HepG2 (cell line): ENCODE measurements around the gene BCAS3. TPM values are rescaled to one million over a fixed set of nuclear protein-coding genes. Genes with fewer than 3 reads are reported as not detected.

Source experiments
- ATF7 ChIP-seq, 2 experiments: fragments of 450-650 bp in 1 of 2; sonication (generic) in 1 of 2; formaldehyde crosslinking in 1 of 2; IDR thresholded peaks; 2 replicates each; pipeline versions ENCODE4 v1.4.0 to v1.6.1; 2016 to 2020; ENCODE audit warnings: antibody characterized with exemption in 1 of 2, mild to moderate bottlenecking in 1 of 2, missing genetic modification reagents in 1 of 2
- CHD2 ChIP-seq: IDR thresholded peaks from 2 replicates; pipeline ENCODE4 v1.6.1; 2011; ENCODE audit warnings: low read depth, low read length, improper control_type of control experiment
- ESRRA ChIP-seq: sonication (generic); formaldehyde crosslinking; IDR thresholded peaks from 2 replicates; pipeline ENCODE4 v1.5.1; 2020; ENCODE audit warnings: mild to moderate bottlenecking, low read depth, missing genetic modification reagents
- GTF3A ChIP-seq: sonication (generic); formaldehyde crosslinking; conservative IDR thresholded peaks from 2 replicates; pipeline ENCODE4 v1.4.0; 2020; ENCODE audit warnings: mild to moderate bottlenecking, missing genetic modification reagents
- JDP2 ChIP-seq: sonication (generic); formaldehyde crosslinking; IDR thresholded peaks from 2 replicates; pipeline ENCODE4 v1.8.1; 2022; ENCODE audit warnings: missing genetic modification reagents, borderline replicate concordance
- MAFF ChIP-seq: IDR thresholded peaks from 2 replicates; pipeline ENCODE4 v1.6.1; 2011; ENCODE audit warnings: low read depth, low read length, improper control_type of control experiment
- MXD1 ChIP-seq: sonication (generic); formaldehyde crosslinking; IDR thresholded peaks from 2 replicates; pipeline ENCODE4 v1.4.0; 2020; ENCODE audit warnings: mild to moderate bottlenecking, missing genetic modification reagents
- MYPOP ChIP-seq: sonication (generic); formaldehyde crosslinking; IDR thresholded peaks from 2 replicates; pipeline ENCODE4 v1.8.1; 2023; ENCODE audit warnings: mild to moderate bottlenecking, moderate library complexity, missing genetic modification reagents
- NFE2L1 ChIP-seq: sonication (generic); formaldehyde crosslinking; IDR thresholded peaks from 2 replicates; pipeline ENCODE4 v1.4.0; 2020; ENCODE audit warnings: missing genetic modification reagents, mild to moderate bottlenecking, borderline replicate concordance
- NFYC ChIP-seq: IDR thresholded peaks from 2 replicates; pipeline ENCODE4 v1.6.1; 2016; ENCODE audit warnings: missing genetic modification reagents, missing compliant biosample characterization
- PHF8 ChIP-seq: sonication (generic); formaldehyde crosslinking; IDR thresholded peaks from 2 replicates; pipeline ENCODE4 v1.5.0; 2020; ENCODE audit warnings: missing genetic modification reagents
- PRDM10 ChIP-seq: sonication (generic); formaldehyde crosslinking; IDR thresholded peaks from 2 replicates; pipeline ENCODE4 v1.4.0; 2020; ENCODE audit warnings: low read depth, missing genetic modification reagents
- RFXANK ChIP-seq: IDR thresholded peaks from 2 replicates; pipeline ENCODE4 v1.6.1; 2016
- SIX4 ChIP-seq: sonication (generic); formaldehyde crosslinking; IDR thresholded peaks from 2 replicates; pipeline ENCODE4 v1.4.0; 2020; ENCODE audit warnings: missing genetic modification reagents
- TRIM24 ChIP-seq: sonication (generic); formaldehyde crosslinking; IDR thresholded peaks from 2 replicates; pipeline ENCODE4 v1.8.0; 2022; ENCODE audit warnings: mild to moderate bottlenecking, missing genetic modification reagents
- ZNF256 ChIP-seq: sonication (generic); formaldehyde crosslinking; conservative IDR thresholded peaks from 2 replicates; pipeline ENCODE4 v1.4.0; 2020; ENCODE audit warnings: missing genetic modification reagents
- ZNF451 ChIP-seq: sonication (generic); formaldehyde crosslinking; IDR thresholded peaks from 2 replicates; pipeline ENCODE4 v1.5.0; 2020; ENCODE audit warnings: mild to moderate bottlenecking, missing genetic modification reagents
- ZNF710 ChIP-seq: sonication (generic); formaldehyde crosslinking; IDR thresholded peaks from 2 replicates; pipeline ENCODE4 v1.5.0; 2020; ENCODE audit warnings: mild to moderate bottlenecking, missing genetic modification reagents, borderline replicate concordance
- ZNF746 ChIP-seq: sonication (generic); formaldehyde crosslinking; IDR thresholded peaks from 2 replicates; pipeline ENCODE4 v1.8.0; 2022; ENCODE audit warnings: mild to moderate bottlenecking, missing genetic modification reagents
- ZSCAN12 ChIP-seq: sonication (generic); formaldehyde crosslinking; IDR thresholded peaks from 2 replicates; pipeline ENCODE4 v1.9.0; 2021; ENCODE audit warnings: mild to moderate bottlenecking, missing genetic modification reagents
- ZSCAN5A ChIP-seq: sonication (generic); formaldehyde crosslinking; IDR thresholded peaks from 2 replicates; pipeline ENCODE4 v1.8.0; 2022; ENCODE audit warnings: mild to moderate bottlenecking, missing genetic modification reagents, borderline replicate concordance
- polyA plus RNA-seq, 8 experiments: library from polyadenylated mRNA; depleted of rRNA in 3 of 8; stranded (reverse) in 7 of 8; unstranded in 1 of 8; fragments of >200 nt; fragmentation: Illumina TruSeq in 4 of 8; extraction: Trizol in 4 of 8; gene quantifications; 2 replicates each; pipeline versions ENCODE4 v1.2.1 to v1.2.3, GENCODE V29; 2011 to 2016; ENCODE audit warnings: low read depth in 4 of 8, missing spikeins in 1 of 8, mixed read lengths in 1 of 8; ENCODE audit not compliant: insufficient read depth in 1 of 8
- total RNA-seq, 5 experiments: library from RNA; depleted of rRNA; stranded (reverse); fragments of >200 nt; fragmentation: Illumina TruSeq; extraction: Trizol; gene quantifications; 2 replicates each; pipeline ENCODE4 v1.2.3, GENCODE V29; 2016; ENCODE audit warnings: low read depth in 1 of 5

The BCAS3 gene
- total and polyA plus RNA-seq, 2 of the 13 experiments (the other 11 are each of a cell fraction or from before 2014, with no cell fraction given): 10.7 to 11.2 TPM

- TF ChIP-seq ATF7 (IDR thresholded peaks at IDR 0.05) (no peak), ATF7 (CRISPR knock-in tag; IDR thresholded peaks at IDR 0.05) (no peak), ESRRA (CRISPR knock-in tag) (no peak; the same call in 1 of the 2 replicates), RFXANK (CRISPR knock-in tag) (no peak), CHD2 (no peak), ZNF451 (CRISPR knock-in tag) (no peak), GTF3A (no peak), TRIM24 (CRISPR knock-in tag) (no peak), ZNF256 (no peak), MXD1 (CRISPR knock-in tag) (no peak), PHF8 (CRISPR knock-in tag) (peak; percentile 5; the same call in 1 of the 2 replicates), ZSCAN5A (CRISPR knock-in tag) (no peak), PRDM10 (CRISPR knock-in tag) (no peak), ZSCAN12 (CRISPR knock-in tag) (no peak), MYPOP (CRISPR knock-in tag) (no peak), MAFF (no peak), JDP2 (CRISPR knock-in tag) (no peak), ZNF746 (CRISPR knock-in tag) (no peak; the same call in 1 of the 2 replicates), NFE2L1 (CRISPR knock-in tag) (no peak), SIX4 (no peak), NFYC (CRISPR knock-in tag) (no peak), ZNF710 (CRISPR knock-in tag) (peak; percentile 44; the same call in 1 of the 2 replicates)
These were observed 636.0 kb downstream of the BCAS3 start (continued) for GRCh38 chr17:61313461-61314326.
